GM19452 (cell line): ENCODE data around the gene CXXC5.
"Not testable (repeated sequence)": the region's sequence is repeated elsewhere in the genome, so short reads cannot be mapped to it uniquely, and the experiment has no call there.

Experiments
- ATAC-seq: cut with Tn5 transposase; IDR thresholded peaks from one replicate; pipeline ENCODE4 v1.9.1; 2021; ENCODE audit not compliant: unreplicated experiment

Gene CXXC5

DNA sequence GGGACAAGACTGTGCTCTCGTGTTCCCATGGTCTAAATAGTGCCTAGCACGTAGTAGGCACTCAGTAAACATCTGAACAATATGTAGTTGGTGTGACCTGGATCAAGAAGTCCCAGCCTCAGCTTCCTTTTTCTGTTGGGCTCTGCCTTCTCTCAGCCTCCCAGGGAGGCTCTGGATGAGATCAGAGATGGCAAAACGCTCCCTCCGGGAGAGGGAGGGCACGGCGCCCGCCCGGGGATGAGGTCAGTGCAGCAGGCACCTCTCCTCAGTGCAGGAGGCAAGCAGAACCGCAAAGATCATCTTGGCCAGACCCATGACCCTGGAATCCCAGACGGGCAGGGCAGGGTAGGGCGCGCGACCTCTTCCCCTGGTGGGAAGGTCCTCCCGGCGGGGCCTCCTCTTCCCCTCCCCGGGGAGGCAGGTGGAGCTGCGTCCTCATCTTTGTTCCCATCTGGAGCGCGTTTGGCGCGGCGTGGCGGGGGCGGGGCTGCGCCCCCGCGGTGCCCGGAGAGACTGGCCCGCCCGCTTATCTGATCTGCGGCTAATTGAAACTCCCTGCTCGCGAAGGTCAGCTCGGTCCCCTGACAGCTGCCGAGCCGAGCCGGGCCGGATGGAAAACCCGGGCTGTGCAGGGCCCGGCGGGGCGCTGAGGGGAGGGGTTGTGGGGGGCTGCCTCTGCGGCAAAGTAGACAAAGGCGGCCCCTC is 60.9 kb downstream of the CXXC5 start:
- ATAC-seq: no peak

GRCh38 chr5:139709582-139710318 is 61.6 kb downstream of the CXXC5 start:
- no peak for ATAC-seq

GRCh38 chr5:139710319-139711066 is 62.3 kb downstream of the CXXC5 start:
- no peak for ATAC-seq

DNA sequence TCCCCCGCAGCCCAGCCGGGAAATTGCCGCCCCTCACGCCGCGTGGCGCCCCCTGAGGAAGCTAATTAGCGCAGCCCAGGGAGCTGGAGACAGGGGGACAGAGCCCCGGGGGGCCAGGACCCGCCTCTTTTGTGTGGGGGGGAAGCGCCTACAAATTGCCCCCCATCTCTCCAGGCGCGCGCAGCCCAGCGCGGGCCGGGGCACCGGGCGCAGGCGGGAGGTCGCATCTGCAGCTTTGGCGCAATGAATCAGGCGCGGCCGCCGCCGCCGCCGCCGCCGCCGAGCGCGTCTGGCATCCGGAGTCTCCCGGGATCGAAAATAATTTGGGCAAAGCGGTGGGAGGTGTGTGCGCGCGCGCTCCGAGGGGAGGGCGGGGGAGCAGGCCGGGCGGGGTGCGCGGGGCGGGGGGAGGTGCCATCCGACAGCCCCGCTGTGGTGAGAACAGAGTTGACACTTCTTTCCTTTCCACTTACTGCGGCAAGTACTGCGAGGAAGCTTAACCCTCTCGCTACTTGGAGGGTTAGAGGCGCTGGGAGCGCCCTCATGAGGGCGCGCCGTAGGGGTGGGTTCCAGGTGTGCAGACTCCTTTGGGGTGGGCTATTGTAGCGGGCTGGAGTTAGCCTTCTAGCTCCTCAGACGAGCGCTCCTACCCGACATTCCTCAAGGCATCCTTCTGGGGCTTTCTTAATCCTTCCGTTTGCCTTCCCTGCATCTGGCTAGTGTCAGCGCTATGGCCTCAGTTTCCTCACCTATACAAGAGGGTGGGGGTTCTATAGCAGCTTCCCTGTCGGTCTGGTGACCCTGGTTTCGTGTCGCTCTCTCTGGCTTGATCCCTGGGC is 63.1 kb downstream of the CXXC5 start:
- ATAC-seq: no peak

GRCh38 chr5:139711906-139712224 is 63.7 kb downstream of the CXXC5 start:
- no peak for ATAC-seq

DNA sequence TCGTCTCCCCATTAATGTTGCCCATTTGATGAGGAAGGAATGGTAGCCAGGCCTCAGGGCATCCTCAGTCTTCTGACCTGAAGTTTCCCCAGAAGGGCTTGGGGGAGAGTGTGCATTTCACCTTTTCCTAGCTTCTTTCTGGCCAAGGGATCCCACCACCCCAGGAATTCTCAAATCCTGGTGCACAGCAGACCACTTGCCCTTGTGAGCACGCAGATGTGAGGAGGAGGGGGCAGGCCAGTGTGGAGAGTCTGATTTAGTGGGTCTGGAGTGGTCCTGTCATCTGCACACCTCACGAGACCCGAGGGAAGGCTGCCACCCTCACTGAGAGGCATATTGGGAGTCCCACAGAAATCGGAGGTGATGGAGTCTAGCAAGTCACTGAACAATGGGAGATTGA is 64.3 kb downstream of the CXXC5 start:
- no peak for ATAC-seq

DNA sequence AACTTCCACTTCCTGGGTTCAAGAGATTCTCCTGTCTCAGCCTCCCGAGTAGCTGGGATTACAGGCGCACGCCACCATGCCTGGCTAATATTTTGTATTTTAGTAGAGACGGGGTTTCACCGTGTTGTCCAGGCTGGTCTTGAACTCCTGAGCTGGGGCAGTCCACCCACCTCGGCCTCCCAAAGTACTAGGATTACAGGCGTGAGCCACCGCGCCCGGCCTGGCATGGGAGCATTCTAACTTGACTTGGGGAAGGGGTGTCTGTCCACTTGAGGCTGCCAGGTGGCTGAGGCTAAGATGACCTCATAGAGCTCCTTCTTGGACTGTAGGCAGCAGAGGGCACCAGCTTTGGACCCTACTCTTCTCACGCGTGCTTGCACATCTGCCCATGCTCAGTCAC is 65.7 kb downstream of the CXXC5 start:
- ATAC-seq: not testable (repeated sequence)

DNA sequence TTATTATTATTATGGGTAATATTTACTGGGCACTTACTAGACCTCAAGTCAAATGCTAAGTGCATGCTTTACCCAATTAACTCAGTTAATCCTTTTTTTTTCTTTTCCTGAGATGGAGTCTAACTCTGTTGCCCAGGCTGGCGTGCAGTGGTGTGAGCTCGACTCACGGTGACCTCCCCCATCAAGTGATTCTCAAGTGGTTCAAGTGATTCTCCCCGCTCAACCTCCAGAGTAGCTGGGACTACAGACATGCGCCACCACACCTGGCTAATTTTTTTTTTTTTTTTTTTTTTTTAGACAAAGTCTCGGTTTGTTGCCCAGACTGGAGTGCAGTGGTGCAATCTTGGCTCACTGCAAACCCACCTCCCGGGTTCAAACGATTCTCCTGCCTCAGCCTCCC is 69.1 kb downstream of the CXXC5 start:
- ATAC-seq: no peak

GRCh38 chr5:139718403-139718802 is 70.3 kb downstream of the CXXC5 start:
- ATAC-seq: not testable (repeated sequence)

- not testable (repeated sequence) for ATAC-seq
Measured at GRCh38 chr5:139719970-139720369, 71.8 kb downstream of the CXXC5 start.

DNA sequence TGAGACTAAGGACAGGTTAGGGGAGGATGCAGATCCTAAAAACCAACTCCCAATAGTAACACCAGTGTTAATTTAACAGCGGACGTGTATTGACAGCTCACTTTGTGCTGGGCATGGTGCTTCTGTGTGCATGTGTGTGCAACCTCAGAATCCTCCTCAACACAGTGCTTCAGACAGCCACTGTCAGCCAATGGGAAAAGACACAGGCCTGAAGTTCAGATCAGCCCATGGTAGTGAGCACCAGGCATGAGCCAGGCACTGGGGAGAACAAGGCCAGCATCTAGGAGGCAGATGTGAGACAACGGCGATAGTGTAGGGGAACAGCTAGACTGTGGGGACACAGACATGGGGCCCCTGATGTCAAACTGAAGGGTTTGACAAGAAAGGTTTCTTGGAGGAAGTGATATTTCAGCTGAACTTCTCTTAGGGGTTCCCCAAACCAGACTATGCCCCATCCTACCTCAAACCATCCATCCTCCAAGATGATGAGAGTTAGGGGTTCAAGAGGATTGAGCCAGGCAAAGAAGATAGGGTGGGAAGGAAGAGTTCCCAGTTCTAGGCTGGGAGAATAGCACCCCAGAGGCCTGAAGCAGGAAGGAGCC is 75.9 kb downstream of the CXXC5 start:
- ATAC-seq: no peak

- no peak for ATAC-seq
Measured at GRCh38 chr5:139725073-139725830, 77.1 kb downstream of the CXXC5 start.

- ATAC-seq: no peak
Measured at GRCh38 chr5:139726248-139726647, 78.1 kb downstream of the CXXC5 start.

- not testable (repeated sequence) for ATAC-seq
Measured at GRCh38 chr5:139727615-139728014, 79.5 kb downstream of the CXXC5 start.

DNA sequence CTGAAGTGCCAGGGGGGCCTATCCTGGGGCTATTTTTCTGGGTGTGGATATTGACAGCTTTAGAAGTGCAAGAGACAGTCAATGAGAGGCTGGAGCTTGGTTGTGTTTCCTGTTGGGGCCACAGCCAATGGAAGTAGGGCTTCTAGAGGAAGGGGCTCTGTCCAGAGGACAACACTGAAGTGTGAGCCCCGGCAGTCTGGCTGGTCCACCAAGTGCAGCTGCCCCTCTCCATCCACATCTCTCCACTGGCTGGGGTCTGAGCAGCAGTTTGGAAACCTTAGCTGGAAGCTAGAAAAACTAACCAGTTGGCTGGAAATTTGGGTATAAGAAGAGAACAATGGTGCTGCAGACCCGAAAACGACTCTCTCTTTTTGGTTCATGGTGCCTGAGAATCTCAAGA is 83.1 kb downstream of the CXXC5 start:
- no peak for ATAC-seq

- no peak for ATAC-seq
Measured at GRCh38 chr5:139732019-139732418, 83.9 kb downstream of the CXXC5 start.

GRCh38 chr5:139733010-139733688 is 85.0 kb downstream of the CXXC5 start:
- ATAC-seq: no peak
